Measurements from ENCODE around the gene CHST12. TPM values are rescaled to one million over a fixed set of nuclear protein-coding genes. Genes with fewer than 3 reads are reported as not detected.

CHST12 gene
- total RNA-seq, 1 experiment from 2014 or later = 18.3 TPM

DNA sequence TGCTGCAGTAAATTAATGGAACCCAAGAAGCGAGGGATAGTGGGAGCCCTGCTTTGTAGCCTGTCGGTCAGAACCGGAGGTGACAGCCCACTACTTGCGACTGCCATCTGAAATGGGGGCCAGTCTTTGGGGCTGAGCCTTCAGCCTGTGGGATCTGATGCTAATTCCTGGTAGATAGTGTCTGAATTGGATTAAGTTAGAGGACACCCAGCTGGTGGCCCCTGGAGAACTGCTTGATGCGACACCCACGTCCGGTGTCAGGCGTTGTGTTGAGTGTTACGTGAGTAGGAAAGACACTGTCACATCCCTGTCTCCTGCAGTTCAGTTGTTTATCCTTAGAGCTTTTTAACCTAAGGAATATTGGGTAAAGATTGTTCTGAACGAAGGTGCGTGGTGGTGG lies 43.8 kb upstream of the CHST12 start:
- H3K36me3 Mint-ChIP-seq = peaks cover 70% of the 10 kb centered on the region
- POLR2A ChIA-PET = no interaction called here

DNA sequence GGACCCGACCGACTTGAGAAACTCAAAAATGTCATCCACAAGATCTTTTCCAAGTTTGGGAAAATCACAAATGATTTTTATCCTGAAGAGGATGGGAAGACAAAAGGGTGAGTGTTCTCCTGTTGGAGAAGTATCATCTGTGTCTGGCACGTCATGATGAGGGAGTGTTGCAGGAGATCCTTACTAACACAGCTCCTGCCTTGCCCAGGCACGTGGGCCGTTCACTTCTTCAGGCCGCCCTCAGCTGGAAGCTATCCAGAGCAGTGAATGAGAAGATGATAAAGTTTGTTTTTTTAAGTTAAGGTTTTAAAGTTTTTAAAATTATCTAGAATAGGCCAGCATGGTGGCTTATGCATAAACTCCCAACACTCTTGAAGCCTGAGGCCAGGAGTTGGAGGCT lies 42.6 kb upstream of the CHST12 start:
- CTCF ChIA-PET = no interaction called here

More for the DNA sequence above, 43.8 kb upstream of the CHST12 start:
- CTCF ChIA-PET = no interaction called here
- DNase-seq (ENCODE audit: low spot score) (no peak), ATAC-seq (no peak)
- peak overlapping the region; percentile 47 for H3K27ac Mint-ChIP-seq
- no peak overlapping the region for H3K4me3 Mint-ChIP-seq
- TF ChIP-seq PRRX2 (CRISPR knock-in tag; IDR thresholded peaks at IDR 0.05) = no peak
- TF ChIP-seq, protein P1, sequence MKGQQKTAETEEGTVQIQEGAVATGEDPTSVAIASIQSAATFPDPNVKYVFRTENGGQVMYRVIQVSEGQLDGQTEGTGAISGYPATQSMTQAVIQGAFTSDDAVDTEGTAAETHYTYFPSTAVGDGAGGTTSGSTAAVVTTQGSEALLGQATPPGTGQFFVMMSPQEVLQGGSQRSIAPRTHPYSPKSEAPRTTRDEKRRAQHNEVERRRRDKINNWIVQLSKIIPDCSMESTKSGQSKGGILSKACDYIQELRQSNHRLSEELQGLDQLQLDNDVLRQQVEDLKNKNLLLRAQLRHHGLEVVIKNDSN (CRISPR knock-in tag; IDR thresholded peaks at IDR 0.05) = no peak
- TF ChIP-seq, protein P2, sequence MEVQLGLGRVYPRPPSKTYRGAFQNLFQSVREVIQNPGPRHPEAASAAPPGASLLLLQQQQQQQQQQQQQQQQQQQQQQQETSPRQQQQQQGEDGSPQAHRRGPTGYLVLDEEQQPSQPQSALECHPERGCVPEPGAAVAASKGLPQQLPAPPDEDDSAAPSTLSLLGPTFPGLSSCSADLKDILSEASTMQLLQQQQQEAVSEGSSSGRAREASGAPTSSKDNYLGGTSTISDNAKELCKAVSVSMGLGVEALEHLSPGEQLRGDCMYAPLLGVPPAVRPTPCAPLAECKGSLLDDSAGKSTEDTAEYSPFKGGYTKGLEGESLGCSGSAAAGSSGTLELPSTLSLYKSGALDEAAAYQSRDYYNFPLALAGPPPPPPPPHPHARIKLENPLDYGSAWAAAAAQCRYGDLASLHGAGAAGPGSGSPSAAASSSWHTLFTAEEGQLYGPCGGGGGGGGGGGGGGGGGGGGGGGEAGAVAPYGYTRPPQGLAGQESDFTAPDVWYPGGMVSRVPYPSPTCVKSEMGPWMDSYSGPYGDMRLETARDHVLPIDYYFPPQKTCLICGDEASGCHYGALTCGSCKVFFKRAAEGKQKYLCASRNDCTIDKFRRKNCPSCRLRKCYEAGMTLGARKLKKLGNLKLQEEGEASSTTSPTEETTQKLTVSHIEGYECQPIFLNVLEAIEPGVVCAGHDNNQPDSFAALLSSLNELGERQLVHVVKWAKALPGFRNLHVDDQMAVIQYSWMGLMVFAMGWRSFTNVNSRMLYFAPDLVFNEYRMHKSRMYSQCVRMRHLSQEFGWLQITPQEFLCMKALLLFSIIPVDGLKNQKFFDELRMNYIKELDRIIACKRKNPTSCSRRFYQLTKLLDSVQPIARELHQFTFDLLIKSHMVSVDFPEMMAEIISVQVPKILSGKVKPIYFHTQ (CRISPR knock-in tag; IDR thresholded peaks at IDR 0.05) = no peak
- TF ChIP-seq, protein P3, sequence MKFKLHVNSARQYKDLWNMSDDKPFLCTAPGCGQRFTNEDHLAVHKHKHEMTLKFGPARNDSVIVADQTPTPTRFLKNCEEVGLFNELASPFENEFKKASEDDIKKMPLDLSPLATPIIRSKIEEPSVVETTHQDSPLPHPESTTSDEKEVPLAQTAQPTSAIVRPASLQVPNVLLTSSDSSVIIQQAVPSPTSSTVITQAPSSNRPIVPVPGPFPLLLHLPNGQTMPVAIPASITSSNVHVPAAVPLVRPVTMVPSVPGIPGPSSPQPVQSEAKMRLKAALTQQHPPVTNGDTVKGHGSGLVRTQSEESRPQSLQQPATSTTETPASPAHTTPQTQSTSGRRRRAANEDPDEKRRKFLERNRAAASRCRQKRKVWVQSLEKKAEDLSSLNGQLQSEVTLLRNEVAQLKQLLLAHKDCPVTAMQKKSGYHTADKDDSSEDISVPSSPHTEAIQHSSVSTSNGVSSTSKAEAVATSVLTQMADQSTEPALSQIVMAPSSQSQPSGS (CRISPR knock-in tag; IDR thresholded peaks at IDR 0.05; ENCODE audit: borderline replicate concordance, low read depth) = no peak
- no peak for TF ChIP-seq NR1H2 (CRISPR knock-in tag; IDR thresholded peaks at IDR 0.05)
- TF ChIP-seq HMGXB4 (CRISPR knock-in tag; IDR thresholded peaks at IDR 0.05) = no peak
- no peak for TF ChIP-seq CREM (CRISPR knock-in tag; IDR thresholded peaks at IDR 0.05)
- TF ChIP-seq, protein P4, sequence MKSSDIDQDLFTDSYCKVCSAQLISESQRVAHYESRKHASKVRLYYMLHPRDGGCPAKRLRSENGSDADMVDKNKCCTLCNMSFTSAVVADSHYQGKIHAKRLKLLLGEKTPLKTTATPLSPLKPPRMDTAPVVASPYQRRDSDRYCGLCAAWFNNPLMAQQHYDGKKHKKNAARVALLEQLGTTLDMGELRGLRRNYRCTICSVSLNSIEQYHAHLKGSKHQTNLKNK (CRISPR knock-in tag; IDR thresholded peaks at IDR 0.05) = no peak
- TF ChIP-seq ZNF671 (CRISPR knock-in tag; IDR thresholded peaks at IDR 0.05) = no peak
- no peak for TF ChIP-seq ETV6 (CRISPR knock-in tag; IDR thresholded peaks at IDR 0.05)
- no peak for TF ChIP-seq E2F4 (CRISPR knock-in tag; IDR thresholded peaks at IDR 0.05; ENCODE audit: borderline replicate concordance, low read depth)
- H3K4me1 Mint-ChIP-seq = peaks cover 25% of the 10 kb centered on the region
- H3K9me3 Mint-ChIP-seq = no peaks in the 10 kb centered on the region
- H3K27me3 Mint-ChIP-seq (ENCODE audit: low read depth) = no peaks in the 10 kb centered on the region

More for the DNA sequence above, 42.6 kb upstream of the CHST12 start:
- Mint-ChIP-seq H3K27me3 (ENCODE audit: low read depth) (no peaks in the 10 kb centered on the region), H3K9me3 (no peaks in the 10 kb centered on the region), H3K4me1 (peaks cover 22% of the 10 kb centered on the region), H3K36me3 (peaks cover 78% of the 10 kb centered on the region), H3K27ac (peak overlapping the region; percentile 45; the same call in 1 of the 2 replicates), H3K4me3 (no peak overlapping the region)
- POLR2A ChIA-PET = no interaction called here
- DNase-seq (ENCODE audit: low spot score) (no peak), ATAC-seq (no peak)
- TF ChIP-seq JAZF1 (CRISPR knock-in tag; IDR thresholded peaks at IDR 0.05) = no peak
- TF ChIP-seq FOXP4 (CRISPR knock-in tag; IDR thresholded peaks at IDR 0.05) = no peak

All from WTC11 (cell line).